ENCODE data around the gene PACRG.

Gene PACRG

DNA sequence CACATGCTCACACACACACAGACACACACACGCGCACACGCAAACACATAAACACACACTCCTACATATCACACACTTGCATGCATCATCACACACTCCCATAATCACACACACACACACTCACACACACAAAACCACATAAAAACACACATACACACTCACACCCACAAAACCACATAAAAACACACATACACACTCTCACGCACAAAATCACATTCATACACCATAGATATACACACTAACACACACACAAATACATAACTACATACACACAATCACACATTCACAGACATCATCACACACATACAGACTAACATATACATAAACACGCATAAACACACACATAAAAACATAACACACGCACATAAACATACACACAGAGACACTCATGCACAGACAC lies 629.0 kb downstream of the PACRG start:
- no peak for DNase-seq (ENCODE audit: low read depth, low spot score)
- H3K9me3 ChIP-seq (ENCODE audit: insufficient read depth, low read length), result no peaks in the 10 kb centered on the region
- peaks cover 2% of the 10 kb centered on the region for H3K4me1 ChIP-seq (ENCODE audit: insufficient read depth, insufficient read length)
- no peaks in the 10 kb centered on the region for H3K36me3 ChIP-seq (ENCODE audit: insufficient read depth, insufficient read length, low read length)
- no peaks in the 10 kb centered on the region for H3K27me3 ChIP-seq (ENCODE audit: insufficient read depth, insufficient read length)
- H3K4me3 ChIP-seq (ENCODE audit: insufficient read length, low read depth), result no peak overlapping the region
- no peak for TF ChIP-seq SUZ12 (IDR thresholded peaks at IDR 0.05; ENCODE audit: extremely low read depth, insufficient read depth, insufficient read length)
- TF ChIP-seq YY1 (IDR thresholded peaks at IDR 0.05; ENCODE audit: insufficient read depth, insufficient read length), result no peak
- no peak overlapping the region for H3K9ac ChIP-seq (ENCODE audit: insufficient read length, low read depth)

DNA sequence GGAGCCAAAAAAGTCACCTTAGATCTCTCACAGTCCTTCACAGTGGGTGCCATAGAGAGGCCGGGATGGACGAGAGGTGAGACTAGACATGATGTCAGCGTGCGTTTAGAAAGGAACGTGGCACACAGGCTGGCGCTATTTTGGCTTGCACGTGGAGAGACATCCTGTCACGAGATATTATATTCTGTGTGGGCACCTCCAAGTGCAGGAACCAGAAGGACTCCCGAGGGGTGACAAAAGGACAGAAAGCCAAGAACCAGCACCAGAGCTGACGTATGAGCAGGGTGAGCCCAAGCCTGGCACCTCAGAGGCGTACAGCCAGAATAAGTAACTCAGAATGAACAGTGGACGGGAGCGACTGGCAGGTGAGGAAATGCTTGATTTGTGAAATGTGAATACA lies 636.9 kb downstream of the PACRG start:
- Histone ChIP-seq H3K4me1 (ENCODE audit: insufficient read depth, insufficient read length) (no peaks in the 10 kb centered on the region), H3K36me3 (ENCODE audit: insufficient read depth, insufficient read length, low read length) (no peaks in the 10 kb centered on the region), H3K9me3 (ENCODE audit: insufficient read depth, low read length) (no peaks in the 10 kb centered on the region), H3K9ac (ENCODE audit: insufficient read length, low read depth) (no peak overlapping the region), H3K4me3 (ENCODE audit: insufficient read length, low read depth) (no peak overlapping the region), H3K27me3 (ENCODE audit: insufficient read depth, insufficient read length) (no peaks in the 10 kb centered on the region)
- DNase-seq (ENCODE audit: low read depth, low spot score), result no peak
- TF ChIP-seq YY1 (IDR thresholded peaks at IDR 0.05; ENCODE audit: insufficient read depth, insufficient read length) (no peak), ZNF274 (IDR thresholded peaks at IDR 0.05; ENCODE audit: low read depth, low read length) (no peak), SUZ12 (IDR thresholded peaks at IDR 0.05; ENCODE audit: extremely low read depth, insufficient read depth, insufficient read length) (no peak)

Data from NT2/D1 (cell line).